ENCODE measurements around the gene CCDC83. TPM values are rescaled to one million over a fixed set of nuclear protein-coding genes. Genes with fewer than 3 reads are reported as not detected.

Gene CCDC83
- total RNA-seq, 1 experiment from 2014 or later, result not detected

DNA sequence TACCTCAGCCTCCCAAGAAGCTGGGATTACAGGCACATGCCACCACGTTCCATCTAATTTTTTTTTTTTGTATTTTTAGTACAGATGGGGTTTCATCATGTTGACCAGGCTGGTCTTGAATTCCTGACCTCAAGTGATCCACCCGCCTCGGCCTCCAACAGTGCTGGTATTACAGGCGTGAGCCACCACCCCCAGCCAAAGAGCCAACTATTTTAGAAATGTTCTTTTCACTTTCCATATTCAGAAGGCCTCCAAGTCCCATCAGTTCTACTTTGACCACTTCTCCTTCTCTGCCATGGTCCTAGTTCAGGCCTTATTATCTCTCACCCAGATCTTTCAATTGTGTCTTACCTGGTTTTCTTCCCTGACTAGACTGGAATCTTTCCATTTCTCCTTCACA lies 48.2 kb downstream of the CCDC83 start:
- H3K79me2 ChIP-seq (ENCODE audit: insufficient read depth, low read length), result no peaks in the 10 kb centered on the region

More for the DNA sequence above, 48.2 kb downstream of the CCDC83 start:
- no peak for DNase-seq
- Histone ChIP-seq H2BK120ac (ENCODE audit: low read depth, low read length, poor library complexity, severe bottlenecking) (no peak overlapping the region), H3K27me3 (ENCODE audit: insufficient read depth, low read length) (no peaks in the 10 kb centered on the region), H3K4ac (ENCODE audit: low read depth, low read length) (no peak overlapping the region), H3K23me2 (ENCODE audit: insufficient read length, low read depth, low read length, poor library complexity, severe bottlenecking) (no peaks in the 10 kb centered on the region), H3K79me1 (ENCODE audit: insufficient read depth, low read depth, low read length, poor library complexity, severe bottlenecking) (no peaks in the 10 kb centered on the region), H3K23ac (ENCODE audit: insufficient read length, low read depth, low read length) (no peak overlapping the region), H3K56ac (ENCODE audit: insufficient read length, low read depth, low read length) (no peak overlapping the region), H3K4me2 (ENCODE audit: insufficient read depth, insufficient read length, low read length) (no peak overlapping the region), H3T11ph (ENCODE audit: low read length) (no peak overlapping the region), H2BK12ac (ENCODE audit: insufficient read length, low read depth, low read length) (no peak overlapping the region), H3K14ac (ENCODE audit: insufficient read depth, low read length) (no peak overlapping the region), H3K27ac (ENCODE audit: insufficient read length, low read depth, low read length) (no peak overlapping the region), H4K91ac (ENCODE audit: insufficient read length, low read depth, low read length) (no peak overlapping the region), H2AK5ac (ENCODE audit: insufficient read length, low read length) (no peak overlapping the region), H3K9me3 (ENCODE audit: control insufficient read depth, low read depth, low read length) (no peaks in the 10 kb centered on the region), H3K9ac (ENCODE audit: extremely low read depth, insufficient read length, low read length) (no peak overlapping the region), H2BK20ac (ENCODE audit: low read depth, low read length, poor library complexity, severe bottlenecking) (no peak overlapping the region), H3K4me1 (ENCODE audit: insufficient read depth, low read length) (no peaks in the 10 kb centered on the region), H4K8ac (replicated peaks; ENCODE audit: insufficient read length, low read depth, low read length) (no peak overlapping the region), H4K5ac (ENCODE audit: insufficient read length, low read depth, low read length) (no peak overlapping the region), H2BK15ac (ENCODE audit: low read depth, low read length) (no peak overlapping the region), H2BK5ac (ENCODE audit: insufficient read length, low read length) (no peak overlapping the region), H2AFZ (ENCODE audit: low read length) (no peak overlapping the region), H3K18ac (ENCODE audit: insufficient read length, low read depth, low read length) (no peak overlapping the region), H4K20me1 (ENCODE audit: control insufficient read depth, insufficient read depth, insufficient read length) (no peaks in the 10 kb centered on the region)
- Mint-ChIP-seq H3K27ac (peak overlapping the region in 1 of 3 experiments; percentile 25; a peak in 1 of 7 replicates), H3K9me3 (no peaks in the 10 kb centered on the region), H3K36me3 (ENCODE audit: insufficient read depth in 1 of 3, low read depth in 3 of 3) (no peaks in the 10 kb centered on the region), H3K4me3 (no peak overlapping the region), H3K27me3 (ENCODE audit: low read depth) (no peaks in the 10 kb centered on the region), H3K4me1 (peaks cover 0 to 4% of the 10 kb centered on the region in 2 experiments; a peak in 2 of 4 replicates)
- WGBS (ENCODE audit: extremely low coverage, insufficient read length, low lambda C conversion rate), result no CpG with 5 or more reads among the region's 4 CpGs
- TF ChIP-seq, protein P1, sequence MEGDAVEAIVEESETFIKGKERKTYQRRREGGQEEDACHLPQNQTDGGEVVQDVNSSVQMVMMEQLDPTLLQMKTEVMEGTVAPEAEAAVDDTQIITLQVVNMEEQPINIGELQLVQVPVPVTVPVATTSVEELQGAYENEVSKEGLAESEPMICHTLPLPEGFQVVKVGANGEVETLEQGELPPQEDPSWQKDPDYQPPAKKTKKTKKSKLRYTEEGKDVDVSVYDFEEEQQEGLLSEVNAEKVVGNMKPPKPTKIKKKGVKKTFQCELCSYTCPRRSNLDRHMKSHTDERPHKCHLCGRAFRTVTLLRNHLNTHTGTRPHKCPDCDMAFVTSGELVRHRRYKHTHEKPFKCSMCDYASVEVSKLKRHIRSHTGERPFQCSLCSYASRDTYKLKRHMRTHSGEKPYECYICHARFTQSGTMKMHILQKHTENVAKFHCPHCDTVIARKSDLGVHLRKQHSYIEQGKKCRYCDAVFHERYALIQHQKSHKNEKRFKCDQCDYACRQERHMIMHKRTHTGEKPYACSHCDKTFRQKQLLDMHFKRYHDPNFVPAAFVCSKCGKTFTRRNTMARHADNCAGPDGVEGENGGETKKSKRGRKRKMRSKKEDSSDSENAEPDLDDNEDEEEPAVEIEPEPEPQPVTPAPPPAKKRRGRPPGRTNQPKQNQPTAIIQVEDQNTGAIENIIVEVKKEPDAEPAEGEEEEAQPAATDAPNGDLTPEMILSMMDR (conservative IDR thresholded peaks at IDR 0.05), result no peak

Measured in H9 (cell line).